GM18858 (cell line): ENCODE measurements around the gene LRRC61.
"Not testable (repeated sequence)": the region's sequence is repeated elsewhere in the genome, so short reads cannot be mapped to it uniquely, and the experiment has no call there.

ENCODE experiments used
- ATAC-seq: cut with Tn5 transposase; IDR thresholded peaks from one replicate; pipeline ENCODE4 v1.9.1; 2021; ENCODE audit not compliant: unreplicated experiment

LRRC61 gene

GRCh38 chr7:150307129-150307528 is 16.0 kb upstream of the LRRC61 start:
- no peak for ATAC-seq

- no peak for ATAC-seq
These were observed 15.3 kb upstream of the LRRC61 start for GRCh38 chr7:150307904-150308303.

GRCh38 chr7:150308575-150308974 is 14.6 kb upstream of the LRRC61 start:
- no peak for ATAC-seq

GRCh38 chr7:150311146-150311545 is 12.0 kb upstream of the LRRC61 start:
- ATAC-seq = no peak

GRCh38 chr7:150311711-150312110 is 11.4 kb upstream of the LRRC61 start:
- no peak for ATAC-seq

GRCh38 chr7:150312649-150313366 is 10.3 kb upstream of the LRRC61 start:
- ATAC-seq = not testable (repeated sequence)

GRCh38 chr7:150313367-150313809 is 9.8 kb upstream of the LRRC61 start:
- ATAC-seq = no peak

- no peak for ATAC-seq
These were observed 9.3 kb upstream of the LRRC61 start for GRCh38 chr7:150313870-150314269.

GRCh38 chr7:150314639-150315239 is 8.4 kb upstream of the LRRC61 start:
- no peak for ATAC-seq

- not testable (repeated sequence) for ATAC-seq
These were observed 6.2 kb upstream of the LRRC61 start for GRCh38 chr7:150316987-150317386.

- no peak for ATAC-seq
These were observed 5.3 kb upstream of the LRRC61 start for GRCh38 chr7:150317748-150318444.

- ATAC-seq = no peak
These were observed 1.4 kb upstream of the LRRC61 start for GRCh38 chr7:150321788-150322113.

- ATAC-seq = no peak
These were observed 882 bp upstream of the LRRC61 start for GRCh38 chr7:150322114-150322832.

GRCh38 chr7:150323682-150324372 is 672 bp downstream of the LRRC61 start:
- ATAC-seq = no peak

GRCh38 chr7:150324373-150324961 is 1.3 kb downstream of the LRRC61 start:
- ATAC-seq = no peak

- ATAC-seq = no peak
These were observed 2.0 kb downstream of the LRRC61 start for GRCh38 chr7:150325110-150325611.

GRCh38 chr7:150325901-150326300 is 2.7 kb downstream of the LRRC61 start:
- ATAC-seq = no peak

- no peak for ATAC-seq
These were observed 3.6 kb downstream of the LRRC61 start for GRCh38 chr7:150326657-150327268.

- no peak for ATAC-seq
These were observed 4.2 kb downstream of the LRRC61 start for GRCh38 chr7:150327308-150327707.
